HG03432 (cell line): ENCODE data around the gene TMSB4X.
A peak's percentile ranks its signal among the peaks of the same experiment; 100 is the strongest.
"Not testable (repeated sequence)": the region's sequence is repeated elsewhere in the genome, so short reads cannot be mapped to it uniquely, and the experiment has no call there.

ENCODE experiments used
- ATAC-seq: cut with Tn5 transposase; IDR thresholded peaks from one replicate; pipeline ENCODE4 v1.9.1; 2021; ENCODE audit warnings: mild to moderate bottlenecking, moderate library complexity; ENCODE audit not compliant: unreplicated experiment

Gene TMSB4X

GRCh38 chrX:12975991-12976558 lies 1.2 kb downstream of the TMSB4X start:
- no peak for ATAC-seq

- ATAC-seq: not testable (repeated sequence)
These were observed 2.2 kb downstream of the TMSB4X start for GRCh38 chrX:12976819-12977732.

- ATAC-seq: peak; percentile 3
These were observed 2.9 kb downstream of the TMSB4X start for GRCh38 chrX:12977761-12978204.

GRCh38 chrX:12978205-12979025 lies 3.5 kb downstream of the TMSB4X start:
- peak; percentile 39 for ATAC-seq

- no peak for ATAC-seq
These were observed 4.2 kb downstream of the TMSB4X start for GRCh38 chrX:12979026-12979607.

GRCh38 chrX:12979616-12980015 lies 4.7 kb downstream of the TMSB4X start:
- ATAC-seq: no peak

GRCh38 chrX:12980039-12980438 lies 5.1 kb downstream of the TMSB4X start:
- not testable (repeated sequence) for ATAC-seq

GRCh38 chrX:12981880-12982279 lies 7.0 kb downstream of the TMSB4X start:
- ATAC-seq: no peak

GRCh38 chrX:12984603-12985319 lies 9.9 kb downstream of the TMSB4X start:
- ATAC-seq: peak; percentile 73

GRCh38 chrX:12985331-12985730 lies 10.4 kb downstream of the TMSB4X start:
- ATAC-seq: peak; percentile 4

GRCh38 chrX:12986164-12986779 lies 11.4 kb downstream of the TMSB4X start:
- ATAC-seq: peak; percentile 49

GRCh38 chrX:12986886-12987285 lies 12.0 kb downstream of the TMSB4X start:
- no peak for ATAC-seq

GRCh38 chrX:12987340-12987739 lies 12.4 kb downstream of the TMSB4X start:
- no peak for ATAC-seq

GRCh38 chrX:12987900-12988594 lies 13.1 kb downstream of the TMSB4X start:
- ATAC-seq: no peak

- ATAC-seq: no peak
These were observed 13.9 kb downstream of the TMSB4X start for GRCh38 chrX:12988797-12989196.

- no peak for ATAC-seq
These were observed 14.6 kb downstream of the TMSB4X start for GRCh38 chrX:12989461-12989860.

GRCh38 chrX:12991575-12991974 lies 16.7 kb downstream of the TMSB4X start:
- no peak for ATAC-seq

- ATAC-seq: no peak
These were observed 17.7 kb downstream of the TMSB4X start for GRCh38 chrX:12992544-12993118.

GRCh38 chrX:12993826-12994225 lies 18.9 kb downstream of the TMSB4X start:
- ATAC-seq: no peak
